ENCODE measurements around the gene ARHGAP4. TPM values are rescaled to one million over a fixed set of nuclear protein-coding genes. Genes with fewer than 3 reads are reported as not detected.

The ARHGAP4 gene
- total RNA-seq, 4 donors from 2014 or later = 10.9 to 26.0 (median 18.1) TPM

DNA sequence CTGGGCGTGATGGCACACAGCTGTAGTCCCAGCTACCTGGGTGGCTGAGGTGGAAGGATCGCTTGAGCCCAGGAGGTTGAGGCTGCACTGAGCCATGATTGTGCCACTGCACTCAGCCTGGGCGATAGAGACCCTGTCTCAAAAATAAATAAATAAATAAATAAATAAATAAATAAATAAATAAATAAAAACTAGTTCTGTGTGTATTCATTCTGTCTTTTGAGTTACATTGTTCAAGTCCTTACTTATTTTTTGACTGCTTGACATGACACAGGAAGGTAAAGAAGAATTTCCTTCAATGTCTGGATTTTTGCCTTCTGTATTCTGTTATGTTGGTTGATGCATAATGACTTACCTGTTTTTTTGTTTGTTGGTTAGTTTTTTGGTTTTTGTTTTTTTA lies 11.0 kb upstream of the ARHGAP4 start:
- 63 to 81% methylated on average over 3 of the region's 3 CpGs for WGBS, 2 donors (ENCODE audit: low coverage in 1 of 2)
- no peak overlapping the region for H3K27ac ChIP-seq
- H3K27me3 ChIP-seq = no peaks in the 10 kb centered on the region
- no peak for ATAC-seq
- peaks cover 0 to 8% of the 10 kb centered on the region in 2 donors for H3K36me3 ChIP-seq
- H3K4me1 ChIP-seq = peaks cover 0 to 16% (median 4%) of the 10 kb centered on the region in 3 donors
- TF ChIP-seq POLR2AphosphoS5 (IDR thresholded peaks at IDR 0.05) = no peak
- no peak for TF ChIP-seq EP300 (IDR thresholded peaks at IDR 0.05)
- no peak for TF ChIP-seq POLR2A (IDR thresholded peaks at IDR 0.05)
- TF ChIP-seq, protein P1, sequence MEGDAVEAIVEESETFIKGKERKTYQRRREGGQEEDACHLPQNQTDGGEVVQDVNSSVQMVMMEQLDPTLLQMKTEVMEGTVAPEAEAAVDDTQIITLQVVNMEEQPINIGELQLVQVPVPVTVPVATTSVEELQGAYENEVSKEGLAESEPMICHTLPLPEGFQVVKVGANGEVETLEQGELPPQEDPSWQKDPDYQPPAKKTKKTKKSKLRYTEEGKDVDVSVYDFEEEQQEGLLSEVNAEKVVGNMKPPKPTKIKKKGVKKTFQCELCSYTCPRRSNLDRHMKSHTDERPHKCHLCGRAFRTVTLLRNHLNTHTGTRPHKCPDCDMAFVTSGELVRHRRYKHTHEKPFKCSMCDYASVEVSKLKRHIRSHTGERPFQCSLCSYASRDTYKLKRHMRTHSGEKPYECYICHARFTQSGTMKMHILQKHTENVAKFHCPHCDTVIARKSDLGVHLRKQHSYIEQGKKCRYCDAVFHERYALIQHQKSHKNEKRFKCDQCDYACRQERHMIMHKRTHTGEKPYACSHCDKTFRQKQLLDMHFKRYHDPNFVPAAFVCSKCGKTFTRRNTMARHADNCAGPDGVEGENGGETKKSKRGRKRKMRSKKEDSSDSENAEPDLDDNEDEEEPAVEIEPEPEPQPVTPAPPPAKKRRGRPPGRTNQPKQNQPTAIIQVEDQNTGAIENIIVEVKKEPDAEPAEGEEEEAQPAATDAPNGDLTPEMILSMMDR (IDR thresholded peaks at IDR 0.05) = no peak
- no peaks in the 10 kb centered on the region for H3K9me3 ChIP-seq
- H3K4me3 ChIP-seq = no peak overlapping the region

DNA sequence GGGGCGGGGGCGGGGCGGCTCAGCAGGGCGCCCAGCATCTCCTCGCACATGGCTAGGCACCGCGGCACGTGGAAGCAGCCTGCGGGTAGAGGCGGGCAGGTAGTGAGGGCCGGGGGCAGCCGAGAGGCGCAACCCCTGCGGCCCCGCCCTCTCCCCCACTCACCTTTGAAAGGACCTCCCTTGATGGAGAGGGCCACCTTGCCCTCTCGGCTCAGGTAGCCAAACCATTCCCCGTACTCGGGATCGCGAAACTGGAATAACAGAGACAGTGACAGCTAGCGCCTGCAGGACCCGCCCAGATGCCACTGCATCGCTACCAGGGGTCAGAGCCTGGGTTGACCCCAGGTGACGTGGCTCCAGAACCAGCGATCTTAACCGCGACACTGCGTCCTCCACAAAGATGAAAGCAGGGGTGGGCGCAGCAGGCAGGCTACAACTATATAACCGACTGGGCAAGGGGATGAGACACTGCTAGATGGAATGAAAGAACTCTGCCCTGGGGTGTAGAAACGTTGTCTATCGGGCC lies 9.3 kb upstream of the ARHGAP4 start:
- peaks cover 0 to 24% of the 10 kb centered on the region in 2 donors for H3K36me3 ChIP-seq
- H3K4me1 ChIP-seq = peaks cover 0 to 16% (median 4%) of the 10 kb centered on the region in 3 donors
- H3K4me3 ChIP-seq = peak overlapping the region; percentile 47 to 78
- H3K27ac ChIP-seq = peak overlapping the region in 3 of 4 donors; percentile 67 to 71 (median 67)
- ATAC-seq = no peak
- H3K9me3 ChIP-seq = no peaks in the 10 kb centered on the region
- no peaks in the 10 kb centered on the region for H3K27me3 ChIP-seq
- TF ChIP-seq POLR2AphosphoS5 (IDR thresholded peaks at IDR 0.05) = no peak
- TF ChIP-seq, protein P1 (IDR thresholded peaks at IDR 0.05) = no peak
- TF ChIP-seq EP300 (IDR thresholded peaks at IDR 0.05) = no peak
- no peak for TF ChIP-seq POLR2A (IDR thresholded peaks at IDR 0.05)
- WGBS, 2 donors (ENCODE audit: low coverage in 1 of 2) = 13 to 58% methylated on average over 5 to 9 of the region's 32 CpGs

DNA sequence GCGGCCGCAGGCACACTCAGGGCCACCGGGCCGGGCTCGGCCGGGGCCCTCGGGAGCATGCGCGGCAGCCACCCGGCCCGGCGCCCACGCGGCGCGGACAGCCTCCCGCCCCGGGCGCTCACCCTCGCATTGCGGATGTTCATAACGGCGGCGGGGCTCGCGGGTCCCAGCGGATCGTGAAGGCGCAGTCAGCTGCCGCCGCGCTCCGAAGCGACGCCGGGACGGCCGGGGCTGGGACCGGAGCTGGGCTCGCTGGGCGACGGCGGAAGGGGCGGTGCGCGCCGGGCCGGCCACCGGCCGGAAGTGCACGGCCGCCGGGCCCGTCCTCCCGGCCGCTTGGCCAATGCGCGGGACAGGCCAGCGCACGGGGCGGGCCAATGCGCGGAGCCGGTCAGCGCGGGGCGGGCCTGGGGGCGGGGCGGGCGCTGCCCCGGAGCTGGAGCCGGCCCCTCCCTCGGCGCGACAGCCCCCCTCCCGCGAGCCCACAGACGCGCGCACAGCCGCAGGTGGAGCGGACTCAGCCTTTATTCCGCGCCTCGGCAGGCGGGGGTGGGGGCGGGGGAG lies 8.8 kb upstream of the ARHGAP4 start, which contains the start of gene NAA10:
NAA10 (minus strand) TSS at position 276 of the 564 bp plus-strand sequence; CDS start at position 143, 133 bp downstream.
- peak; percentile 97 for ATAC-seq
- no CpG with 5 or more reads among the region's 87 CpGs for WGBS, 2 donors (ENCODE audit: low coverage in 1 of 2)
- TF ChIP-seq POLR2AphosphoS5 (IDR thresholded peaks at IDR 0.05) (no peak), POLR2A (IDR thresholded peaks at IDR 0.05) (peak; percentile 44 to 58)
- Histone ChIP-seq H3K36me3 (peaks cover 0 to 30% of the 10 kb centered on the region in 2 donors), H3K9me3 (no peaks in the 10 kb centered on the region), H3K4me1 (peaks cover 0 to 19% (median 4%) of the 10 kb centered on the region in 3 donors), H3K27me3 (no peaks in the 10 kb centered on the region), H3K4me3 (peak within 1 kb of the TSS; percentile 65 to 78), H3K27ac (peak within 1 kb of the TSS in 3 of 4 donors; percentile 74 to 79 (median 76))

DNA sequence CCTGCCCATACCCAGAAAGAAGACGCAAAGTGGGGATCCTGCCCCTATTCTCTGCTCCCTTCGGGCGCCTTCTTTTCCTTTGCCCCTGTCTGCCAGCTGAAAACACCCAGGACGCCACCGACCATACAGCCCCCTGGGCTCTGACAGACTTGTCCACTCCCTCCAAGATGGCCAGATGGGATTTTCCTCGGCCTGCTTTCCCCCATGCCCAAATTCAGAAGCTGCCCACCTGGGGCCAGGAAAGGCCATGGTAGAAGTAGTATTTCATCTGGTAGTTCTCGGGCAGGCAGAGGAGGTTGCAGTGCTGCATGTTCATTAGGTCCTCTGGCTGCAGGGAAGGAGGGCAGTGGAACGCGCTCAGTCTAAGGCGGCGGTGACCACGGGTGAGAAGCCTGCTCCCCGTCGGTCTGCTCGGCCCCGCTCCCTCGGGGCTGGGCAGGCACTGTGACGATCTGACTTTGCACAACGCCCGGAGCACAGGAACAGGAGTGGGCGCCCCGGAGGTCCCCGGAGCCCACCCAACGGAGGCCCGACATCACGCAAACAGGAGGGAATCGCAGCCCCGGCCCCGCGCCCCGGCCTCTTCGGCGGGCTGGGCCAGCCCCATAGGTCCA lies 8.2 kb upstream of the ARHGAP4 start:
- peak; percentile 9 for ATAC-seq
- Histone ChIP-seq H3K36me3 (peaks cover 0 to 34% of the 10 kb centered on the region in 2 donors), H3K4me1 (peaks cover 0 to 25% (median 4%) of the 10 kb centered on the region in 3 donors), H3K27me3 (no peaks in the 10 kb centered on the region), H3K9me3 (no peaks in the 10 kb centered on the region), H3K4me3 (peak overlapping the region; percentile 65 to 78), H3K27ac (peak overlapping the region in 3 of 4 donors; percentile 74 to 79 (median 76))
- TF ChIP-seq POLR2A (IDR thresholded peaks at IDR 0.05) (no peak), POLR2AphosphoS5 (IDR thresholded peaks at IDR 0.05) (no peak), EP300 (IDR thresholded peaks at IDR 0.05) (no peak)
- TF ChIP-seq, protein P1 (IDR thresholded peaks at IDR 0.05) = no peak
- 50% methylated on average over 1 of the region's 33 CpGs; no CpG with 5 or more reads in 1 of the 2 donors for WGBS, 2 donors (ENCODE audit: low coverage in 1 of 2)

DNA sequence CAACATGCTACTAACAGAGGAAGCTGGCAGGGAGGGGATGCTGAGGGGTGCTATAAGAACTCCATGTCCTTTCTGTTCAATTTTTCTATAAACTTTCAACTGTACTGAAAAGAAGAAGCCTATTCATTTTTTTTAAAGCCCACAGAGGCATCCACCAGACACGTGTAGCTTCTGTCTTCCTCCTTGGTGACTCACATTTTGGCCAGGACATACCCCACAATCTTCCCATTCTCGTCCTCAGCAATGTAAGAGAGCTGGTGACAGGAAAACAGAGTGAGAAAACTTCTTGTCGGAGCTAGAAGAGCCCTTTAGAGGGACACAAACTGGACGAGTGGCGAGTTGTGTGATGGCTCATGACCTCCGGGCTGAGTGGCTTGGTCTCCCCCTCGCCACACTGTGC lies 7.7 kb upstream of the ARHGAP4 start:
- peak overlapping the region; percentile 65 to 78 for H3K4me3 ChIP-seq
- WGBS, 2 donors (ENCODE audit: low coverage in 1 of 2) = 0 to 65% methylated on average over 4 to 7 of the region's 7 CpGs

More for the DNA sequence above, 7.7 kb upstream of the ARHGAP4 start:
- peaks cover 0 to 30% (median 4%) of the 10 kb centered on the region in 3 donors for H3K4me1 ChIP-seq
- TF ChIP-seq POLR2AphosphoS5 (IDR thresholded peaks at IDR 0.05) (no peak), POLR2A (IDR thresholded peaks at IDR 0.05) (no peak), EP300 (IDR thresholded peaks at IDR 0.05) (no peak)
- TF ChIP-seq, protein P1 (IDR thresholded peaks at IDR 0.05) = no peak
- no peaks in the 10 kb centered on the region for H3K9me3 ChIP-seq
- H3K27ac ChIP-seq = peak overlapping the region in 3 of 4 donors; percentile 74 to 79 (median 76)
- peaks cover 0 to 34% of the 10 kb centered on the region in 2 donors for H3K36me3 ChIP-seq
- no peaks in the 10 kb centered on the region for H3K27me3 ChIP-seq
- ATAC-seq = no peak
